Measurements from ENCODE around the gene DNAJC17. TPM values are rescaled to one million over a fixed set of nuclear protein-coding genes. Genes with fewer than 3 reads are reported as not detected.

DNAJC17 gene
- polyA plus RNA-seq, 2 donors = 51.3 to 88.1 TPM

- no peak overlapping the region for H3K4me3 ChIP-seq (ENCODE audit: low read depth in 1 of 2, low read length in 2 of 2)
- H3K4me1 ChIP-seq (ENCODE audit: control insufficient read depth in 2 of 2, insufficient read depth in 2 of 2, low read length in 1 of 2) = no peaks in the 10 kb centered on the region
- no peak overlapping the region for H3K27ac ChIP-seq (ENCODE audit: low read depth in 2 of 2, low read length in 1 of 2)
- no peaks in the 10 kb centered on the region for H3K9me3 ChIP-seq (ENCODE audit: control insufficient read depth in 2 of 2, insufficient read depth in 1 of 2, low read depth in 1 of 2, low read length in 1 of 2)
- no peaks in the 10 kb centered on the region for H3K27me3 ChIP-seq (ENCODE audit: control insufficient read depth in 1 of 2, insufficient read depth in 2 of 2, low read length in 2 of 2)
- H3K36me3 ChIP-seq (ENCODE audit: control insufficient read depth in 2 of 2, insufficient read depth in 2 of 2, low read length in 1 of 2) = no peaks in the 10 kb centered on the region
Observed at GRCh38 chr15:40832903-40833302, 25.6 kb upstream of the DNAJC17 start.

- 59 to 80% methylated on average over 1 of the region's 1 CpG for WGBS, 2 donors
- Histone ChIP-seq H3K9me3 (ENCODE audit: control insufficient read depth in 2 of 2, insufficient read depth in 1 of 2, low read depth in 1 of 2, low read length in 1 of 2) (no peaks in the 10 kb centered on the region), H3K27ac (ENCODE audit: low read depth in 2 of 2, low read length in 1 of 2) (no peak overlapping the region), H3K4me3 (ENCODE audit: low read depth in 1 of 2, low read length in 2 of 2) (no peak overlapping the region), H3K4me1 (ENCODE audit: control insufficient read depth in 2 of 2, insufficient read depth in 2 of 2, low read length in 1 of 2) (no peaks in the 10 kb centered on the region), H3K36me3 (ENCODE audit: control insufficient read depth in 2 of 2, insufficient read depth in 2 of 2, low read length in 1 of 2) (no peaks in the 10 kb centered on the region), H3K27me3 (ENCODE audit: control insufficient read depth in 1 of 2, insufficient read depth in 2 of 2, low read length in 2 of 2) (no peaks in the 10 kb centered on the region)
Observed at GRCh38 chr15:40831861-40832260, 24.6 kb upstream of the DNAJC17 start.

- H3K4me3 ChIP-seq (ENCODE audit: low read depth in 1 of 2, low read length in 2 of 2) = no peak overlapping the region
- WGBS, 2 donors = 80 to 84% methylated on average over 2 of the region's 2 CpGs
Observed at GRCh38 chr15:40830884-40831283, 23.6 kb upstream of the DNAJC17 start.

GRCh38 chr15:40829115-40829514, 21.8 kb upstream of the DNAJC17 start:
- Histone ChIP-seq H3K9me3 (ENCODE audit: control insufficient read depth in 2 of 2, insufficient read depth in 1 of 2, low read depth in 1 of 2, low read length in 1 of 2) (no peaks in the 10 kb centered on the region), H3K27me3 (ENCODE audit: control insufficient read depth in 1 of 2, insufficient read depth in 2 of 2, low read length in 2 of 2) (no peaks in the 10 kb centered on the region), H3K36me3 (ENCODE audit: control insufficient read depth in 2 of 2, insufficient read depth in 2 of 2, low read length in 1 of 2) (no peaks in the 10 kb centered on the region), H3K27ac (ENCODE audit: low read depth in 2 of 2, low read length in 1 of 2) (no peak overlapping the region), H3K4me1 (ENCODE audit: control insufficient read depth in 2 of 2, insufficient read depth in 2 of 2, low read length in 1 of 2) (no peaks in the 10 kb centered on the region), H3K4me3 (ENCODE audit: low read depth in 1 of 2, low read length in 2 of 2) (no peak overlapping the region)
- 79 to 81% methylated on average over 7 of the region's 7 CpGs for WGBS, 2 donors

More at GRCh38 chr15:40830884-40831283, 23.6 kb upstream of the DNAJC17 start:
- Histone ChIP-seq H3K27me3 (ENCODE audit: control insufficient read depth in 1 of 2, insufficient read depth in 2 of 2, low read length in 2 of 2) (no peaks in the 10 kb centered on the region), H3K9me3 (ENCODE audit: control insufficient read depth in 2 of 2, insufficient read depth in 1 of 2, low read depth in 1 of 2, low read length in 1 of 2) (no peaks in the 10 kb centered on the region), H3K4me1 (ENCODE audit: control insufficient read depth in 2 of 2, insufficient read depth in 2 of 2, low read length in 1 of 2) (no peaks in the 10 kb centered on the region), H3K27ac (ENCODE audit: low read depth in 2 of 2, low read length in 1 of 2) (no peak overlapping the region), H3K36me3 (ENCODE audit: control insufficient read depth in 2 of 2, insufficient read depth in 2 of 2, low read length in 1 of 2) (no peaks in the 10 kb centered on the region)

- Histone ChIP-seq H3K27me3 (ENCODE audit: control insufficient read depth in 1 of 2, insufficient read depth in 2 of 2, low read length in 2 of 2) (no peaks in the 10 kb centered on the region), H3K4me1 (ENCODE audit: control insufficient read depth in 2 of 2, insufficient read depth in 2 of 2, low read length in 1 of 2) (no peaks in the 10 kb centered on the region), H3K4me3 (ENCODE audit: low read depth in 1 of 2, low read length in 2 of 2) (no peak within 1 kb of the TSS), H3K9me3 (ENCODE audit: control insufficient read depth in 2 of 2, insufficient read depth in 1 of 2, low read depth in 1 of 2, low read length in 1 of 2) (no peaks in the 10 kb centered on the region), H3K27ac (ENCODE audit: low read depth in 2 of 2, low read length in 1 of 2) (no peak within 1 kb of the TSS), H3K36me3 (ENCODE audit: control insufficient read depth in 2 of 2, insufficient read depth in 2 of 2, low read length in 1 of 2) (no peaks in the 10 kb centered on the region)
- 89 to 91% methylated on average over 6 of the region's 6 CpGs for WGBS, 2 donors
Observed at GRCh38 chr15:40828447-40829036, 21.3 kb upstream of the DNAJC17 start, which contains the start of gene PPP1R14D. TSS of gene PPP1R14D (minus strand) at chr15:40828708. CDS start at chr15:40828641, 67 bp downstream.

GRCh38 chr15:40826423-40827075, 19.3 kb upstream of the DNAJC17 start:
- no peaks in the 10 kb centered on the region for H3K27me3 ChIP-seq (ENCODE audit: control insufficient read depth in 1 of 2, insufficient read depth in 2 of 2, low read length in 2 of 2)
- H3K4me1 ChIP-seq (ENCODE audit: control insufficient read depth in 2 of 2, insufficient read depth in 2 of 2, low read length in 1 of 2) = no peaks in the 10 kb centered on the region
- H3K4me3 ChIP-seq (ENCODE audit: low read depth in 1 of 2, low read length in 2 of 2) = no peak overlapping the region
- no peaks in the 10 kb centered on the region for H3K36me3 ChIP-seq (ENCODE audit: control insufficient read depth in 2 of 2, insufficient read depth in 2 of 2, low read length in 1 of 2)
- H3K27ac ChIP-seq (ENCODE audit: low read depth in 2 of 2, low read length in 1 of 2) = no peak overlapping the region
- 72 to 83% methylated on average over 4 of the region's 4 CpGs for WGBS, 2 donors
- H3K9me3 ChIP-seq (ENCODE audit: control insufficient read depth in 2 of 2, insufficient read depth in 1 of 2, low read depth in 1 of 2, low read length in 1 of 2) = no peaks in the 10 kb centered on the region

GRCh38 chr15:40825661-40826422, 18.6 kb upstream of the DNAJC17 start:
- no peaks in the 10 kb centered on the region for H3K9me3 ChIP-seq (ENCODE audit: control insufficient read depth in 2 of 2, insufficient read depth in 1 of 2, low read depth in 1 of 2, low read length in 1 of 2)
- no peaks in the 10 kb centered on the region for H3K4me1 ChIP-seq (ENCODE audit: control insufficient read depth in 2 of 2, insufficient read depth in 2 of 2, low read length in 1 of 2)
- H3K4me3 ChIP-seq (ENCODE audit: low read depth in 1 of 2, low read length in 2 of 2) = no peak overlapping the region
- H3K27ac ChIP-seq (ENCODE audit: low read depth in 2 of 2, low read length in 1 of 2) = no peak overlapping the region
- 54 to 59% methylated on average over 5 of the region's 5 CpGs for WGBS, 2 donors
- no peaks in the 10 kb centered on the region for H3K27me3 ChIP-seq (ENCODE audit: control insufficient read depth in 1 of 2, insufficient read depth in 2 of 2, low read length in 2 of 2)
- no peaks in the 10 kb centered on the region for H3K36me3 ChIP-seq (ENCODE audit: control insufficient read depth in 2 of 2, insufficient read depth in 2 of 2, low read length in 1 of 2)

DNA sequence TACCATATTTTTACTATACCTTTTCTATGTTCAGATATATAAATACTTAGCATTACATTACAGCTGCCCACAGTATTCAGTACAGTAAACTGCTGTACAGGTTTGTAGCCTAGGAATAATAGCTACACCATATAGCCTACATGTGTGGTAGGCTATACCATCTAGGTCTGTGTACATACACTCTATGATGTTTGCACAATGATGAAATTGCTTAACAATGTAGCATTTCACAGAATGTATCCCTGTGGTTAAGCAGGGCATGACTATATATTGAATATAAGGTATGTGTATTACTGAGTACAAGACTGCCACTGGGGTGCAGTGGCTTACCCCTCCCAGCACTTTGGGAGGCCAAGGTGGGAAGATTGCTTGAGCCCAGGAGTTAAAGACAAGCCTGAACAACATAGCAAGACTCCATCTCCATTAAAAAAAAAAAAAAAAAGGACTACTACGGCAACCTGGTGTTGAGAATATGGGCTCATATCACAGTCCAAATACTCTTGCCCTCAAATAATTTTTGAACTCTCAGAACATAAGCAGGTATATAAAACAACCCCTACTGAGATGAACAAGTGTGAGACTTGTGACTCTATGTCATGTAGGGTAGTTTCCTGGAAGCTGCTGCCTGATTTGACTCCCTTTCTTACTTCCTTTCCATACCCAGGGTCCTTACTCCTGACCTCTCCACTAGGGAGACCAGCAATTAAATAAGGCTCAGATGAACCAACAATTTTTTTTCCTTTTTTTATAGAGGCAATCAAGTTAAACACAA, 16.5 kb upstream of the DNAJC17 start:
- H3K27me3 ChIP-seq (ENCODE audit: control insufficient read depth in 1 of 2, insufficient read depth in 2 of 2, low read length in 2 of 2) = no peaks in the 10 kb centered on the region
- no peak overlapping the region for H3K27ac ChIP-seq (ENCODE audit: low read depth in 2 of 2, low read length in 1 of 2)
- H3K4me3 ChIP-seq (ENCODE audit: low read depth in 1 of 2, low read length in 2 of 2) = no peak overlapping the region
- H3K4me1 ChIP-seq (ENCODE audit: control insufficient read depth in 2 of 2, insufficient read depth in 2 of 2, low read length in 1 of 2) = no peaks in the 10 kb centered on the region
- 90 to 91% methylated on average over 1 of the region's 1 CpG for WGBS, 2 donors
- H3K36me3 ChIP-seq (ENCODE audit: control insufficient read depth in 2 of 2, insufficient read depth in 2 of 2, low read length in 1 of 2) = no peaks in the 10 kb centered on the region
- no peaks in the 10 kb centered on the region for H3K9me3 ChIP-seq (ENCODE audit: control insufficient read depth in 2 of 2, insufficient read depth in 1 of 2, low read depth in 1 of 2, low read length in 1 of 2)

DNA sequence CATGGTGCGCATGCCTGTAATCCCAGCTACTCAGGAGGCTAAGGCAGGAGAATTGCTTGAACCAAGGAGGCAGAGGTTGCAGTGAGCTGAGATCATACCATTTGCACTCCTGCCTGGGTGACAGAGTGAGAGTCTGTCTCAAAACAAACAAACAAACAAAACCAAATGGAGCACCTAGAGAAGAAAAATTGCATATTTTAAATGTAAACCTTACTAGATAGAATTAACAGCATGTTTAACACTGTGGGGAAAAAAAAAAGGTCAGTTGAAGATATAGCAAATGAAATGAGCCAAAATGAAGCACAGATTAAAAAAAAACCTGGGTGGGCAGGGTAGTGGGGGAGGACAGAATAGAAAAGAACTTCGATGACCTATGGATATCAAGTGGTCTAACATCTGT, 13.9 kb upstream of the DNAJC17 start:
- no peaks in the 10 kb centered on the region for H3K9me3 ChIP-seq (ENCODE audit: control insufficient read depth in 2 of 2, insufficient read depth in 1 of 2, low read depth in 1 of 2, low read length in 1 of 2)
- H3K27ac ChIP-seq (ENCODE audit: low read depth in 2 of 2, low read length in 1 of 2) = no peak overlapping the region
- no peaks in the 10 kb centered on the region for H3K4me1 ChIP-seq (ENCODE audit: control insufficient read depth in 2 of 2, insufficient read depth in 2 of 2, low read length in 1 of 2)
- no peaks in the 10 kb centered on the region for H3K36me3 ChIP-seq (ENCODE audit: control insufficient read depth in 2 of 2, insufficient read depth in 2 of 2, low read length in 1 of 2)
- H3K27me3 ChIP-seq (ENCODE audit: control insufficient read depth in 1 of 2, insufficient read depth in 2 of 2, low read length in 2 of 2) = no peaks in the 10 kb centered on the region
- H3K4me3 ChIP-seq (ENCODE audit: low read depth in 1 of 2, low read length in 2 of 2) = no peak overlapping the region
- WGBS, 2 donors = 90 to 93% methylated on average over 2 of the region's 2 CpGs
